Right lobe of liver (tissue), 4 donors: ENCODE data around the gene TNFRSF25.
A peak's percentile ranks its signal among the peaks of the same experiment; 100 is the strongest.

Source experiments
- CTCF ChIP-seq, 4 donors: fragments of 200-600 bp in 3 of 4; fragments of 450-650 bp in 1 of 4; IDR thresholded peaks; one replicate each; pipeline versions ENCODE4 v1.5.1 to v1.8.0; 2016 to 2022; ENCODE audit warnings: antibody characterized with exemption in 4 of 4, mild to moderate bottlenecking in 2 of 4
- POLR2A ChIP-seq: fragments of 450-650 bp; IDR thresholded peaks from one replicate; pipeline ENCODE4 v1.6.1; 2017; ENCODE audit warnings: antibody characterized with exemption, mild to moderate bottlenecking
- donor health status: DM: no; HTN: no; CAD: no.
- donor health status: DM: no; HTN: no; CAD: no.
- donor health status: DM: no; HTN: yes; CAD: no.

- no peak for TF ChIP-seq CTCF (IDR thresholded peaks at IDR 0.05)
- TF ChIP-seq POLR2A, result peak; percentile 27
Observed at GRCh38 chr1:6471970-6472368, 6.0 kb upstream of the TNFRSF25 start.
